SH-SY5Y (cell line): ENCODE data around the gene MORF4L1.

Experiments
- GATA2 ChIP-seq: IDR thresholded peaks from 2 replicates; pipeline ENCODE4 v1.6.1; 2011; ENCODE audit warnings: mild to moderate bottlenecking, low read depth, low read length
- GATA3 ChIP-seq: IDR thresholded peaks from 2 replicates; pipeline ENCODE4 v1.6.1; 2011; ENCODE audit warnings: low read depth, mild to moderate bottlenecking, low read length, moderate library complexity

Gene MORF4L1

GRCh38 chr15:78946493-78946892 lies 73.8 kb downstream of the MORF4L1 start:
- no peak for TF ChIP-seq GATA3
- no peak for TF ChIP-seq GATA2

- TF ChIP-seq GATA2 (no peak), GATA3 (no peak)
Measured at GRCh38 chr15:78947506-78947905, 74.8 kb downstream of the MORF4L1 start.
